Measurements from ENCODE around the gene CGB7.

Gene CGB7

DNA sequence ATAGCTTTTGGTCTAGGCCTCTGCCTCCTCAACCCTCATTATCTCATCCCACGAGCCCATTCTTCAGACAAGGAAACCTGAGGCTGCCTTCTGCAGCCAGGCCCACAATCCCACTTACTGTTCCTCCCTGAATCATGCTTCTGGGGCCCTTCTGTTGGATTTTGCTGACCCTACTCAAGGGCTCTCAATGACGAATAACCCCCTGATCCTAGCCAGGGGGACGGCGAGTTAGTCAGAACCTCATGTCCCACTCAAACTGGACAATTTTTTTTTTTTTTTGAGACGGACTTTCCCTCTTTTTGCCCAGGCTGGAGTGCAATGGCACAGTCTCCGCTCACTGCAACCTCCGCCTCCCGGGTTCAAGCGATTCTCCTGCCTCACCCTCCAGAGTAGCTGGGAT lies 35.4 kb downstream of the CGB7 start:
- H3K79me2 ChIP-seq (ENCODE audit: insufficient read depth, low read length) = no peaks in the 10 kb centered on the region
- H3K27ac ChIP-seq (ENCODE audit: low read length) = no peak overlapping the region
- no peaks in the 10 kb centered on the region; the same call in 1 of the 2 replicates for H4K20me1 ChIP-seq (ENCODE audit: insufficient read depth, low read length)
- DNase-seq (no peak), ATAC-seq (ENCODE audit: insufficient read depth, low read depth) (no peak)
- H2AFZ ChIP-seq (ENCODE audit: low read depth, low read length) = no peak overlapping the region
- H3K9me3 ChIP-seq (ENCODE audit: insufficient read depth, low read length, severe bottlenecking) = no peaks in the 10 kb centered on the region
- no peak overlapping the region for H3K4me3 ChIP-seq (ENCODE audit: low read depth in 1 of 2, low read length in 2 of 2)
- H3K27me3 ChIP-seq (ENCODE audit: insufficient read depth, low read length, poor library complexity) = peaks cover 3% of the 10 kb centered on the region
- H3K4me2 ChIP-seq (ENCODE audit: insufficient read depth, low read length) = no peak overlapping the region
- H3K36me3 ChIP-seq (ENCODE audit: insufficient read depth, low read length) = no peaks in the 10 kb centered on the region
- peaks cover 3% of the 10 kb centered on the region; the same call in 1 of the 2 replicates for H3K4me1 ChIP-seq (ENCODE audit: insufficient read depth, low read length)
- H3K9ac ChIP-seq (ENCODE audit: low read depth, low read length) = no peak overlapping the region
- TF ChIP-seq, protein P1, sequence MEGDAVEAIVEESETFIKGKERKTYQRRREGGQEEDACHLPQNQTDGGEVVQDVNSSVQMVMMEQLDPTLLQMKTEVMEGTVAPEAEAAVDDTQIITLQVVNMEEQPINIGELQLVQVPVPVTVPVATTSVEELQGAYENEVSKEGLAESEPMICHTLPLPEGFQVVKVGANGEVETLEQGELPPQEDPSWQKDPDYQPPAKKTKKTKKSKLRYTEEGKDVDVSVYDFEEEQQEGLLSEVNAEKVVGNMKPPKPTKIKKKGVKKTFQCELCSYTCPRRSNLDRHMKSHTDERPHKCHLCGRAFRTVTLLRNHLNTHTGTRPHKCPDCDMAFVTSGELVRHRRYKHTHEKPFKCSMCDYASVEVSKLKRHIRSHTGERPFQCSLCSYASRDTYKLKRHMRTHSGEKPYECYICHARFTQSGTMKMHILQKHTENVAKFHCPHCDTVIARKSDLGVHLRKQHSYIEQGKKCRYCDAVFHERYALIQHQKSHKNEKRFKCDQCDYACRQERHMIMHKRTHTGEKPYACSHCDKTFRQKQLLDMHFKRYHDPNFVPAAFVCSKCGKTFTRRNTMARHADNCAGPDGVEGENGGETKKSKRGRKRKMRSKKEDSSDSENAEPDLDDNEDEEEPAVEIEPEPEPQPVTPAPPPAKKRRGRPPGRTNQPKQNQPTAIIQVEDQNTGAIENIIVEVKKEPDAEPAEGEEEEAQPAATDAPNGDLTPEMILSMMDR (IDR thresholded peaks at IDR 0.05; ENCODE audit: borderline replicate concordance, extremely low read depth, low read length, poor library complexity, severe bottlenecking) = no peak
- no peak for TF ChIP-seq EZH2 (IDR thresholded peaks at IDR 0.05; ENCODE audit: borderline replicate concordance, low read depth, low read length, severe bottlenecking)

DNA sequence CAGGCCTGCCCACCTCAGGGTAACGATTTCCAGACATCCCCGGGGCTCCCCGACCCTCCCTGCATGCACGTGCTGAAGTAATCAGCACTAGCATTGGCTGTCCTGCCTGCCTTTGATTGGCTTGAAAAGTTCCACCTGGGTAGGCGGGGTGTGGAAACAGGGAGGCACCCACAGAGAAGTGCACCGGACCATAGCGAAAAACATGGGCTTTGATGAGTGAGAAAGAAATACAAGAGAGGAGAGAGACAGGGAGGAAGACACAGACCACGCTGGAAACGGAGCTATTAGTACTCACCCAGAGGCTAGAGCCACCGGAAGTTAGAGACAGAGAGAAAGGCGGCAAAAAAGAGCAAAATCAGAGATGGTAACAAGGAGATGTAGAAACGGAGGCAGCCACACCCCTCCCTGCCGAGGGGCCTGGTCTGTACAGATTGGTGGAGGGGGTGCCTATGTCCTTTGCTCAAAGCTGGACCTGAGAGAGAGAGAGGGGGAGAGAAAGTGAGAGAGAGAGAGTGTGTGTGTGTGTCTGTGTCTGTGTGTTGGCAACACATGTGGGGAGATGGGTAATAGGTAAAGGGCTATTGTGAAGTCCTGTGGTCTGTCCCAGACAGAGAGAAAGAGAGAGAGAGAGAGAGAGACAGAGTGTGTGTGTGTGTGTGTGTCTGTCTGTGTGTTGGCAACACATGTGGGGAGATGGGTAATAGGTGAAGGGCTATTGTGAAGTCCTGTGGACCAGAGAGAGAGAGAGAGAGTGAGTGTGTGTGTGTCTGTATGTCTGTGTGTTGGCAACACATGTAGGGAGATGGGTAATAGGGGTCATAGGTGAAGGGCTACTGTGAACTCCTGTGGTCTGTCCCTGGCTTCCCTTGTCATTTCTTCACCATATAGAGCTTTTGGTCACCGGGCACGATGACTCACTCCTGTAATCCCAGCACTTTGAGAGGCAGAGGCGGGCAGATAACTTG lies 36.3 kb downstream of the CGB7 start:
- H3K4me2 ChIP-seq (ENCODE audit: insufficient read depth, low read length) = no peak overlapping the region
- 0 out of 3 replicates have a peak, but pooled peaks have one; percentile 13 for ATAC-seq (ENCODE audit: insufficient read depth, low read depth)

DNA sequence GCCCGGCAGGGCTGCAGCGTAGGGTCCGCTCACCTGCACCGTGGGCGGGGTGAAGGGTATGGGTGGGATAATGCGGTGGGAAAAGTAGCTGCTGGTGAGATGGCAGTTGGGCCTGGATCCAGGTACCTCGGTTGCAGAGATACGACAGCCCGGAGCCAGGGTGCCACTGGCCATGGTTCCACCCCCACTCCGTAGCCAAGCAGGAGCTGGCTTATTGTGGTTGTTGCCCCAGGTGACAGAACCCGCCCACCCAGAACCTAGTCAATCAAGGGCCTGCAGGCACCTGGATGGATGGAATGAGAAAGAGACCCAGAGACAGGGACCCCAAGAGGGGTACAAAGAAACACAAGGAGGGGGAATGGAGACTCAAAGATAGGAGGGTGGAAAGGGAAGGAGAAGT lies 37.2 kb downstream of the CGB7 start:
- Histone ChIP-seq H3K4me3 (ENCODE audit: low read depth in 1 of 2, low read length in 2 of 2) (no peak overlapping the region), H3K79me2 (ENCODE audit: insufficient read depth, low read length) (no peaks in the 10 kb centered on the region), H2AFZ (ENCODE audit: low read depth, low read length) (no peak overlapping the region), H3K4me1 (ENCODE audit: insufficient read depth, low read length) (peaks cover 3% of the 10 kb centered on the region; the same call in 1 of the 2 replicates), H3K36me3 (ENCODE audit: insufficient read depth, low read length) (peaks cover 13% of the 10 kb centered on the region), H3K9ac (ENCODE audit: low read depth, low read length) (no peak overlapping the region), H3K27ac (ENCODE audit: low read length) (no peak overlapping the region), H3K4me2 (ENCODE audit: insufficient read depth, low read length) (no peak overlapping the region), H3K27me3 (ENCODE audit: insufficient read depth, low read length, poor library complexity) (peaks cover 3% of the 10 kb centered on the region), H3K9me3 (ENCODE audit: insufficient read depth, low read length, severe bottlenecking) (no peaks in the 10 kb centered on the region), H4K20me1 (ENCODE audit: insufficient read depth, low read length) (peaks cover 4% of the 10 kb centered on the region; the same call in 1 of the 2 replicates)
- no peak for ATAC-seq (ENCODE audit: insufficient read depth, low read depth)
- TF ChIP-seq EZH2 (IDR thresholded peaks at IDR 0.05; ENCODE audit: borderline replicate concordance, low read depth, low read length, severe bottlenecking) = no peak
- TF ChIP-seq, protein P1 (IDR thresholded peaks at IDR 0.05; ENCODE audit: borderline replicate concordance, extremely low read depth, low read length, poor library complexity, severe bottlenecking) = no peak
- no peak for DNase-seq

More for the DNA sequence above, 36.3 kb downstream of the CGB7 start:
- Histone ChIP-seq H3K27ac (ENCODE audit: low read length) (no peak overlapping the region), H3K79me2 (ENCODE audit: insufficient read depth, low read length) (no peaks in the 10 kb centered on the region), H3K9ac (ENCODE audit: low read depth, low read length) (no peak overlapping the region), H3K27me3 (ENCODE audit: insufficient read depth, low read length, poor library complexity) (peaks cover 3% of the 10 kb centered on the region), H3K9me3 (ENCODE audit: insufficient read depth, low read length, severe bottlenecking) (no peaks in the 10 kb centered on the region), H2AFZ (ENCODE audit: low read depth, low read length) (no peak overlapping the region), H3K4me1 (ENCODE audit: insufficient read depth, low read length) (peaks cover 3% of the 10 kb centered on the region; the same call in 1 of the 2 replicates), H3K36me3 (ENCODE audit: insufficient read depth, low read length) (peaks cover 4% of the 10 kb centered on the region), H4K20me1 (ENCODE audit: insufficient read depth, low read length) (peaks cover 2% of the 10 kb centered on the region; the same call in 1 of the 2 replicates), H3K4me3 (ENCODE audit: low read depth in 1 of 2, low read length in 2 of 2) (no peak overlapping the region)
- TF ChIP-seq EZH2 (IDR thresholded peaks at IDR 0.05; ENCODE audit: borderline replicate concordance, low read depth, low read length, severe bottlenecking) = no peak
- TF ChIP-seq, protein P1 (IDR thresholded peaks at IDR 0.05; ENCODE audit: borderline replicate concordance, extremely low read depth, low read length, poor library complexity, severe bottlenecking) = no peak
- DNase-seq = no peak
